ENCODE results near the gene FKBP14.

DNA sequence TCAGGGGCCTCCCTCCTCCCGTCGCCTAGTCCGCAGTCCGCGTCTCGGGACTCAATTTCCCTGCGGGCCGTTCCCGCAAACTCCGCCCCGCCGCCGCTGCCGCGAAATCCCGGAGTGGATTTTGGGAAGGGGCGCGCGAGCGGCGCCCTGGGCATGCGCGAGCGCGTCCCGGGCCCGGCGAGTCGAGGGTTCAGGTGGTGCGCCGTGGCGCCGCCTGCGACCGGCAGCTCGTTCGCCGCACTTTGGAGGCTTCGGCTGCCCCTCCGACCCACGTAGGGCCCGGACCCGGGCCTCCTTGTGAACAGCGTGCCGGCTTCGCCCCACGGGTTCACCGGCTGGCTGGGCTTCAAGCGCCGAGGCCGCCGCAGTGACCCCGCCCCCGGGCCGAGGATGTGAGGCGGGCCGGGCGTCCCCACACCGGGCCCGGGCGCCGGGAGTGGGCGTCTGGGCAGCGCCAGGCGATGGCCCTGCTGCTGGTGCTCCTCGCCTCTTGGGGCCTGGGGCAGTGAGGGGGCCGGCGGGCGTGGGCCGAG, 1.8 kb upstream of the FKBP14 start, which contains the start of gene PLEKHA8:
- TF ChIP-seq POLR2A (IDR thresholded peaks at IDR 0.05), result peak; percentile 59 to 86
- TF ChIP-seq, protein P1, sequence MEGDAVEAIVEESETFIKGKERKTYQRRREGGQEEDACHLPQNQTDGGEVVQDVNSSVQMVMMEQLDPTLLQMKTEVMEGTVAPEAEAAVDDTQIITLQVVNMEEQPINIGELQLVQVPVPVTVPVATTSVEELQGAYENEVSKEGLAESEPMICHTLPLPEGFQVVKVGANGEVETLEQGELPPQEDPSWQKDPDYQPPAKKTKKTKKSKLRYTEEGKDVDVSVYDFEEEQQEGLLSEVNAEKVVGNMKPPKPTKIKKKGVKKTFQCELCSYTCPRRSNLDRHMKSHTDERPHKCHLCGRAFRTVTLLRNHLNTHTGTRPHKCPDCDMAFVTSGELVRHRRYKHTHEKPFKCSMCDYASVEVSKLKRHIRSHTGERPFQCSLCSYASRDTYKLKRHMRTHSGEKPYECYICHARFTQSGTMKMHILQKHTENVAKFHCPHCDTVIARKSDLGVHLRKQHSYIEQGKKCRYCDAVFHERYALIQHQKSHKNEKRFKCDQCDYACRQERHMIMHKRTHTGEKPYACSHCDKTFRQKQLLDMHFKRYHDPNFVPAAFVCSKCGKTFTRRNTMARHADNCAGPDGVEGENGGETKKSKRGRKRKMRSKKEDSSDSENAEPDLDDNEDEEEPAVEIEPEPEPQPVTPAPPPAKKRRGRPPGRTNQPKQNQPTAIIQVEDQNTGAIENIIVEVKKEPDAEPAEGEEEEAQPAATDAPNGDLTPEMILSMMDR (IDR thresholded peaks at IDR 0.05), result peak in 2 of 4 experiments; percentile 38 to 47
